ENCODE data around the gene RPS8. TPM values are rescaled to one million over a fixed set of nuclear protein-coding genes. Genes with fewer than 3 reads are reported as not detected.
"Not testable (repeated sequence)": the region's sequence is repeated elsewhere in the genome, so short reads cannot be mapped to it uniquely, and the experiment has no call there.

RPS8 gene
- total RNA-seq, 1 donor from 2014 or later, result 1,750 TPM

DNA sequence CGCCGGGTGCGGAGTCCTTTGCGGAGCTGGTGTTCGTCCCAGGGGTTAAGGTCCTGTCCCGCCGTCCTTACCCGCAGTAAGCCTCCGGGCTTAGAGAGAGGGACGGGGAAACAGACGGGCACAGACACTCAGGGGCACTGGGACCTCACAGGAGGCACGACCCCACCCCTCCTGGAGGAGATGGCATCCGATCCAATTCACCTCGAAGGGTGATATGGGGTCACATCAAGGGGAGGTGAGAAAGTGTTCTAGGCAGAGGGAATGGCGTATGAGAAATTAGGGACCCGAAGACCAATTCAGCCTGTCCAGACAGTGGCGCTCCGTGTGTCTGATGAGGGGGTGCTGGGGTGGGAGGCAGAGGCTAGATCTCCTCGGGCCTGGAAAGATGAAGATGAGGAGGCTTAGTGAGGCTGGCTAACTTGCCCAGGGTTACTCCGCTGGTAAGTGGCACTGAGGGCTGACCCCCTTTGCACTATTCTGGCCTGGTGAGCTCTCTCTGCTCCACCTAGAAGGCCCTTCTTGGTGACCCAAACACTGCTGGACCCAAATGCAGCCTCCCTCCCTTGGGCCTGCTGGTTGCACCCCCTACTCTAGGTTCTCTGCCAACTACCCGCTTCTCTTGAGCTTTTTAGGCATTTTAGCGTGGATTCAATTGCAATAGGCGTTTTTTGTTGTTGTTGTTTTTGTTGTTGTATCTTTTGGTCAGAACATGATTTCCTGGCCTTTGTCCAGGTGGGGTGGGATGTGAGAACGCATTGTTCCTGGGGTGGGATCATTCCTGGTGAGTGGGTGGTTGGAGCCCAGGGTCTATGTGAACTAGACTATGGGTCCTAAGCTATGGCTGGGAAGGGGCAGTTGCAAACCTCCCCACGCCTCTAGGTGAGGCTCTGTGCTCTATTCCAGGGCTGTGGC, 45.2 kb downstream of the RPS8 start:
- no peak for DNase-seq (ENCODE audit: low spot score)

DNA sequence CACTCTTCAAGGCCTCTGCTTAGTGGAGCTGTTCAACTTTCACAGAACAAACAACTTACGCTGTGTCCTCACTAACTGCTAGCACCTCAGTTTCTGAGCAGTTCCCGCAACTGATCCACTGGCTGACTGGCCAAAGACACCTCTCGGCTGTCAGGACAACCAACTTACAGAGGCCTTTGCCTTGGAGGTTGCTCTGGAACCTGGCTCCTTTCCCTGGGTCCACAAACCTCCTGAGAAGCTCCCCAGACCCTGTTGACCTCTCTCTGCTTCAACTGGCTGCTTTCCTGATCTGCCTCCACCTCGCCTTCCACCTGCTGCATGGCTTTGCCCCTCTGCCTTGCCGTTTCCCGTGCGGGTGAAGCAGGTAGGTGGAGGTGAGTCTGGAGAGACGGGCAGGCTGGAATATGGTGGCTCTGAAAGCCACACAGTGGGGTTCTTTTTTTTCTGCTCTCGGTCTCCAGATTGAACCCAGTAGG, 45.9 kb downstream of the RPS8 start:
- DNase-seq (ENCODE audit: low spot score), result no peak

DNA sequence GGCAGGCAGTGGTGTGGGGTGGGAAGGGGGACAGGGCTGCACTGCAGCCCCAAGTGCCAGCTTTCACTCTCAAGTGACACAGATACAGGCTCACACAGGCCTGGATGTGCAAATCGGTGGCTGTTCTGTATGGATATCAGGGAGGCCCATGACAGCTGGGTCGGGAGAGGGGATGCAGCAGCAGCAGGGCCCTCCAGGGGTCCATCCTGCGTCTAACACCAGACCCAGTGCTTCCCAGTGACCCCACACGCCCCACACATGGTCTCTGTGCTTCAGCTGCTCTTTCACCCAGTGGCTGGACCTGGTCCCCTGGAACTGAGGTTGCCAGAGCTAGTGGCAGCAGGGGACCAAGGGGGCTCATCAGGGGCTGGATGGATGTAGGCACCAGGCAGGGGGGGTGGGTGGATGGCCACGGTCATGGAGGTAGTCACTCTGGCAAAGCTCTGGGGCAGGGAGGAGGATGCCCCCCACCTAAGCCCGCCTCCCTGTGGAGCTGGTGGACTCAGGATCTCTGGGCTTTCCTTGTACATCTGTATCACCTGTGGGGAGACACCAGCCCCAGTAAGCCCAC, 46.9 kb downstream of the RPS8 start:
- DNase-seq (ENCODE audit: low spot score), result no peak

DNA sequence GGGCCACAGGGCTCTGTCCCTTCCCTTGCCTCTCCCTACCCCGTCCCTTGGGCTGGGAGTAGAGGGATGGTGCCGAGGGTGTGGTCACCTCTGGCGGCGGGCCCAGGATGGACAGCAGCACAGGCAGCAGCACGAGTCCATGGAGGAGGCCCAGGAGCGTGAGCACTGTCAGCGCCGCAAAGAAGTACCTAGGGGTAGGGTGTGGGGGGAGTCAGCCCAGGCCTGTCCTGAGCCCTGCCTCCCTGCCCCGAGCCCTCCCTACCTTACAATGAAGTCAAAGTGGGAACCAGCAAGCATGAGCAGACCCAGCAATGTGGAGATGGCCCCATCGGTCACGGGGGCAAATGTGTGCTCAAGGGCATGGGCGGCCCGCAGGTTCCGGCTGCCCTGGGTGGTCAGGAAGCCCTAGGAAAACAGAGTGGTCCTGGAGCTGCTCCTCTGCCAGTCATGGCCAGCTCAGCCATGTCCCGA, 47.7 kb downstream of the RPS8 start:
- no peak for DNase-seq (ENCODE audit: low spot score)

GRCh38 chr1:44824392-44824791, 49.1 kb downstream of the RPS8 start:
- not testable (repeated sequence) for DNase-seq (ENCODE audit: low spot score)

- DNase-seq (ENCODE audit: low spot score), result peak; percentile 77
Observed at GRCh38 chr1:44826375-44827196, 51.2 kb downstream of the RPS8 start.

GRCh38 chr1:44827197-44828002, 52.1 kb downstream of the RPS8 start:
- no peak for DNase-seq (ENCODE audit: low spot score)

DNA sequence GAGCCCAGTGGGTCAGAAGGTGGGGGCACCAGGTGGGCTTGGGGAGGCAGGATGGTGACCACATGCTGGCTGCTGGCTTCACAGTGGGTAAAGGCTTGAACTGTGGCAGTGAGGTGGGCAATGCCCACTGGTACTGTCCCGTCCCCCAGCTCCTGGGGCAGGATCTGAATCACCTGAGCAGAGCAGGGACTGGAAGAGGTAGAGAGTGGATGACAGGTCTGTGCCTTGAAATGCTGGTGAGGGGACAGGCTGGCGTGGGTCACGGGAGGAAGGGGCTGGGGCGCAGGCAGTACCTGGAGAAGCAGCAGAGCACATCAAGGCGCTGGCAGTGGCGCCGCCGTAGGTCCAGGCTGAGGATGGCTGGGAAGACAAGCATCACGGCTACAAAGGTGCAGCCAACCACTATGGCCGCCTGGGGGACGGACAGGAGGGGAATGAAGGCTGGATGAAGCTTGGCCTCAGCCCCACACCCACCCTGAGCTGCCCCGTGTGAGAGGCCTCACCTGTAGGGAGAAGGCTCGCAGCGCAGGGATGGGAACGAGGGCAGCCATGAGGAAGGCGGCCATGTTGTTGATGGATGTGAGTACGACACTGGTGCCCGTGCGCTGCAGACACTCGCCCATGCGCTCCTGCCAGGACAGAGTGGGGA, 52.8 kb downstream of the RPS8 start:
- no peak for DNase-seq (ENCODE audit: low spot score)

Other genes starting within 250 kb of the RPS8 start
- 3.6 TPM for gene TMEM53, start 101.1 kb upstream of the RPS8 start, total RNA-seq (ENCODE audit: insufficient read depth, low replicate concordance)
- not detected for gene ARMH1, start 100.8 kb upstream of the RPS8 start, total RNA-seq (ENCODE audit: insufficient read depth, low replicate concordance)
- not detected for gene RNU5D-1, start 44.4 kb upstream of the RPS8 start, total RNA-seq (ENCODE audit: insufficient read depth, low replicate concordance)
- gene KIF2C, start 35.7 kb upstream of the RPS8 start, total RNA-seq (ENCODE audit: insufficient read depth, low replicate concordance), result 1.7 TPM
- gene BEST4, start 12.6 kb downstream of the RPS8 start, total RNA-seq (ENCODE audit: insufficient read depth, low replicate concordance), result 0.48 TPM
- gene PLK3, start 24.8 kb downstream of the RPS8 start, total RNA-seq (ENCODE audit: insufficient read depth, low replicate concordance), result 36.8 TPM
- gene DYNLT4, start 31.8 kb downstream of the RPS8 start, total RNA-seq (ENCODE audit: insufficient read depth, low replicate concordance), result not detected
- gene BTBD19, start 33.0 kb downstream of the RPS8 start, total RNA-seq (ENCODE audit: insufficient read depth, low replicate concordance), result 10.1 TPM
- 0.72 TPM for gene PTCH2, start 67.7 kb downstream of the RPS8 start, total RNA-seq (ENCODE audit: insufficient read depth, low replicate concordance)
- 5.5 TPM for gene EIF2B3, start 211.1 kb downstream of the RPS8 start, total RNA-seq (ENCODE audit: insufficient read depth, low replicate concordance)
- 10.6 TPM for gene HECTD3, start 235.8 kb downstream of the RPS8 start, total RNA-seq (ENCODE audit: insufficient read depth, low replicate concordance)
- 77.5 TPM for gene UROD, start 236.7 kb downstream of the RPS8 start, total RNA-seq (ENCODE audit: insufficient read depth, low replicate concordance)

Measured in umbilical cord (tissue), 2 donors.